K562 (cell line): ENCODE results near the gene TFE3. TPM values are rescaled to one million over a fixed set of nuclear protein-coding genes. Genes with fewer than 3 reads are reported as not detected.

Experiments used
- ELF2 ChIP-seq: fragments of 250-450 bp; sonication (Bioruptor Pico); IDR thresholded peaks from 2 replicates; pipeline ENCODE4 v1.5.0; 2021; ENCODE audit warnings: mild to moderate bottlenecking
- FOXK1 ChIP-seq: sonication (generic); formaldehyde crosslinking; IDR thresholded peaks from 2 replicates; pipeline ENCODE4 v1.8.0; 2022; ENCODE audit warnings: missing genetic modification reagents, mild to moderate bottlenecking, borderline replicate concordance
- NR4A1 ChIP-seq, 2 experiments: fragments of 250-450 bp in 1 of 2; fragments of 450-650 bp in 1 of 2; sonication (Bioruptor Pico) in 1 of 2; IDR thresholded peaks; 2 replicates each; pipeline versions ENCODE4 v1.4.0 to v1.6.1; 2016 to 2020; ENCODE audit warnings: mild to moderate bottlenecking in 2 of 2, missing compliant biosample characterization in 1 of 2, missing genetic modification characterization in 1 of 2, moderate library complexity in 1 of 2
- RBM39 ChIP-seq: fragments of 200-400 bp; formaldehyde crosslinking; optimal IDR thresholded peaks from 2 replicates; pipeline ENCODE3; 2018; ENCODE audit warnings: low read depth, low read length
- STAT5A ChIP-seq: IDR thresholded peaks from 2 replicates; pipeline ENCODE4 v1.6.1; 2012; ENCODE audit warnings: low read length, inconsistent platforms, borderline replicate concordance
- STAT5B ChIP-seq: fragments of 250-450 bp; sonication (Bioruptor Pico); IDR thresholded peaks from 2 replicates; pipeline ENCODE4 v1.8.0; 2021; ENCODE audit warnings: mild to moderate bottlenecking, inconsistent platforms
- ZNF133 ChIP-seq: fragments of 250-450 bp; sonication (Bioruptor Pico); IDR thresholded peaks from 2 replicates; pipeline ENCODE4 v1.4.0; 2020; ENCODE audit warnings: mild to moderate bottlenecking
- ZNF785 ChIP-seq: fragments of 250-450 bp; sonication (Bioruptor Pico); IDR thresholded peaks from 2 replicates; pipeline ENCODE4 v1.4.0; 2020; ENCODE audit warnings: mild to moderate bottlenecking
- polyA plus RNA-seq, 8 experiments: library from polyadenylated mRNA; depleted of rRNA in 4 of 8; stranded (reverse) in 5 of 8; unstranded in 3 of 8; fragments of >200 nt; fragmentation: Nextera tagmentation in 2 of 8; fragmentation: Illumina TruSeq in 1 of 8; extraction: Ambion mirVana in 2 of 8; extraction: Trizol in 1 of 8; gene quantifications; 2 replicates each; pipeline versions ENCODE4 v1.2.1 to v1.2.3, GENCODE V29; 2011 to 2014; ENCODE audit warnings: inconsistent platforms in 1 of 8, missing spikeins in 1 of 8
- total RNA-seq, 7 experiments: library from RNA; depleted of rRNA in 6 of 7; stranded (reverse); fragments of >200 nt in 6 of 7; fragmentation: Illumina TruSeq in 2 of 7; extraction: Trizol in 2 of 7; gene quantifications; 2 replicates each; pipeline versions ENCODE4 v1.2.1 to v1.2.3, GENCODE V29; 2011 to 2021; ENCODE audit warnings: low replicate concordance in 1 of 7
- TF ChIP-seq, protein P1 (sequence below): sonication (generic); formaldehyde crosslinking; IDR thresholded peaks from 2 replicates; pipeline ENCODE4 v1.8.0; 2022; ENCODE audit warnings: mild to moderate bottlenecking, missing genetic modification reagents, borderline replicate concordance
- TF ChIP-seq, protein P2 (sequence below): fragments of 250-450 bp; sonication (Bioruptor Pico); IDR thresholded peaks from 2 replicates; pipeline ENCODE4 v1.5.1; 2021; ENCODE audit warnings: mild to moderate bottlenecking
- TF ChIP-seq, protein P3 (sequence below): sonication (generic); formaldehyde crosslinking; IDR thresholded peaks from 2 replicates; pipeline ENCODE4 v1.8.0; 2023; ENCODE audit warnings: mild to moderate bottlenecking, missing genetic modification reagents
- TF ChIP-seq, protein P4 (sequence below), 2 experiments: IDR thresholded peaks; 2 replicates each; pipeline ENCODE4 v1.6.1; 2011; ENCODE audit warnings: borderline replicate concordance in 1 of 2, control low read depth in 1 of 2, low read depth in 1 of 2, low read length in 1 of 2, mild to moderate bottlenecking in 1 of 2, mixed read lengths in 1 of 2, moderate library complexity in 1 of 2; ENCODE audit not compliant: insufficient read depth in 1 of 2, insufficient read length in 1 of 2, poor library complexity in 1 of 2, severe bottlenecking in 1 of 2; ENCODE audit errors: extremely low read depth in 1 of 2
- TF ChIP-seq, protein P5 (sequence below): sonication (generic); formaldehyde crosslinking; IDR thresholded peaks from 2 replicates; pipeline ENCODE4 v1.8.0; 2022; ENCODE audit warnings: mild to moderate bottlenecking, missing genetic modification reagents
- TF ChIP-seq, protein P6 (sequence below), 2 experiments: fragments of 250-450 bp in 1 of 2; fragments of 450-650 bp in 1 of 2; sonication (Bioruptor Pico) in 1 of 2; IDR thresholded peaks; 2 replicates each; pipeline versions ENCODE4 v1.6.1 to v1.8.0; 2016 to 2021; ENCODE audit warnings: mild to moderate bottlenecking in 2 of 2, moderate library complexity in 2 of 2, missing compliant biosample characterization in 1 of 2, missing genetic modification characterization in 1 of 2
- TF ChIP-seq, protein P7 (sequence below): fragments of 250-450 bp; sonication (Bioruptor Pico); IDR thresholded peaks from 2 replicates; pipeline ENCODE4 v1.8.0; 2021; ENCODE audit warnings: moderate library complexity, mild to moderate bottlenecking, inconsistent platforms

The TFE3 gene
- total and polyA plus RNA-seq, 9 of the 15 experiments (the other 6 are each of a cell fraction or from before 2014, with no cell fraction given): 1.9 to 20.3 (median 11.9) TPM

DNA sequence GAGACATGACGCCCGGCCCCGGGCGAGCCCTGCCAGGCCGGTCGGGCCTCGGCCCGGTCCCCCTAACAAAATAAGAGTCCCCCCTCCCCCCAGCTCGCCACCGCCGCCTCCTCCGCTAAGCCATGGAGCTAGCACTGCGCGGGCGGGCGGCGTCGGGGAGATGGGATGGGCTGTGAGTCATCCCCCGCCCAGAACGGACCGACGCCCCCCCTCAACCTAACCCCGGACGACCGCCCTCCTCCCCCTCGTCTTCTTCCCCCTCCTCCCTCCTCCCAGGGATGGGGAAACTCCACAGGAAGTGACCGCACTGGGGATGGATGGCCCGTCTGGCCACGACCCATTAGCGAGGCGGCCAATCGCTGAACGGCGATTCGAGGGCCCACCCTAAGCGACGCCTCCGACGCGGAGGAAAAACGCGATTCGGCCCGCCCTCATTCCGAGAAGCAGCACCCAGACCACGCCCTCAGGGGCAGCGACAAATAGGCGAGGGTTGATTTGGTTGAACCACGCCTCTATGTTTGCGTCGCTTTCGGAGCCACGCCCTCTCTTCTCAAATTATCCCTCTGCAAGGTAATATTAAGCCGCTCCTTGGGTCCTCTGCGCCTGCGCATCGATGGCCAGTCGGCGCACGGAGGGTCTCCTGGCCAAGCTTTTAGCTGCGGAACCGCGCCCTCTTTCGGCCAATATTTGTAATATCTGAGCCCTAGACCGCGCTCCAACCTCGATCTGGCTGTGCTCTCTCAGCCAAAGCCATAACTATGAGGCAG, at the start of gene TFE3 (continued):
- TF ChIP-seq, protein P1, sequence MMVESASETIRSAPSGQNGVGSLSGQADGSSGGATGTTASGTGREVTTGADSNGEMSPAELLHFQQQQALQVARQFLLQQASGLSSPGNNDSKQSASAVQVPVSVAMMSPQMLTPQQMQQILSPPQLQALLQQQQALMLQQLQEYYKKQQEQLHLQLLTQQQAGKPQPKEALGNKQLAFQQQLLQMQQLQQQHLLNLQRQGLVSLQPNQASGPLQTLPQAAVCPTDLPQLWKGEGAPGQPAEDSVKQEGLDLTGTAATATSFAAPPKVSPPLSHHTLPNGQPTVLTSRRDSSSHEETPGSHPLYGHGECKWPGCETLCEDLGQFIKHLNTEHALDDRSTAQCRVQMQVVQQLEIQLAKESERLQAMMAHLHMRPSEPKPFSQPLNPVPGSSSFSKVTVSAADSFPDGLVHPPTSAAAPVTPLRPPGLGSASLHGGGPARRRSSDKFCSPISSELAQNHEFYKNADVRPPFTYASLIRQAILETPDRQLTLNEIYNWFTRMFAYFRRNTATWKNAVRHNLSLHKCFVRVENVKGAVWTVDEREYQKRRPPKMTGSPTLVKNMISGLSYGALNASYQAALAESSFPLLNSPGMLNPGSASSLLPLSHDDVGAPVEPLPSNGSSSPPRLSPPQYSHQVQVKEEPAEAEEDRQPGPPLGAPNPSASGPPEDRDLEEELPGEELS: no peak
- TF ChIP-seq ZNF133 (CRISPR knock-in tag): no peak
- no peak for TF ChIP-seq FOXK1 (CRISPR knock-in tag)
- TF ChIP-seq, protein P2, sequence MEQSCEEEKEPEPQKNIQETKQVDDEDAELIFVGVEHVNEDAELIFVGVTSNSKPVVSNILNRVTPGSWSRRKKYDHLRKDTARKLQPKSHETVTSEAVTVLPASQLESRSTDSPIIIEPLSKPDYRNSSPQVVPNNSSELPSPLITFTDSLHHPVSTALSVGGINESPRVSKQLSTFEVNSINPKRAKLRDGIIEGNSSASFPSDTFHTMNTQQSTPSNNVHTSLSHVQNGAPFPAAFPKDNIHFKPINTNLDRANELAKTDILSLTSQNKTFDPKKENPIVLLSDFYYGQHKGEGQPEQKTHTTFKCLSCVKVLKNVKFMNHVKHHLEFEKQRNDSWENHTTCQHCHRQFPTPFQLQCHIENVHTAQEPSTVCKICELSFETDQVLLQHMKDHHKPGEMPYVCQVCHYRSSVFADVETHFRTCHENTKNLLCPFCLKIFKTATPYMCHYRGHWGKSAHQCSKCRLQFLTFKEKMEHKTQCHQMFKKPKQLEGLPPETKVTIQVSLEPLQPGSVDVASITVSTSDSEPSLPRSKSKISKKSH (CRISPR knock-in tag): no peak
- TF ChIP-seq ZNF785: no peak
- TF ChIP-seq, protein P3, sequence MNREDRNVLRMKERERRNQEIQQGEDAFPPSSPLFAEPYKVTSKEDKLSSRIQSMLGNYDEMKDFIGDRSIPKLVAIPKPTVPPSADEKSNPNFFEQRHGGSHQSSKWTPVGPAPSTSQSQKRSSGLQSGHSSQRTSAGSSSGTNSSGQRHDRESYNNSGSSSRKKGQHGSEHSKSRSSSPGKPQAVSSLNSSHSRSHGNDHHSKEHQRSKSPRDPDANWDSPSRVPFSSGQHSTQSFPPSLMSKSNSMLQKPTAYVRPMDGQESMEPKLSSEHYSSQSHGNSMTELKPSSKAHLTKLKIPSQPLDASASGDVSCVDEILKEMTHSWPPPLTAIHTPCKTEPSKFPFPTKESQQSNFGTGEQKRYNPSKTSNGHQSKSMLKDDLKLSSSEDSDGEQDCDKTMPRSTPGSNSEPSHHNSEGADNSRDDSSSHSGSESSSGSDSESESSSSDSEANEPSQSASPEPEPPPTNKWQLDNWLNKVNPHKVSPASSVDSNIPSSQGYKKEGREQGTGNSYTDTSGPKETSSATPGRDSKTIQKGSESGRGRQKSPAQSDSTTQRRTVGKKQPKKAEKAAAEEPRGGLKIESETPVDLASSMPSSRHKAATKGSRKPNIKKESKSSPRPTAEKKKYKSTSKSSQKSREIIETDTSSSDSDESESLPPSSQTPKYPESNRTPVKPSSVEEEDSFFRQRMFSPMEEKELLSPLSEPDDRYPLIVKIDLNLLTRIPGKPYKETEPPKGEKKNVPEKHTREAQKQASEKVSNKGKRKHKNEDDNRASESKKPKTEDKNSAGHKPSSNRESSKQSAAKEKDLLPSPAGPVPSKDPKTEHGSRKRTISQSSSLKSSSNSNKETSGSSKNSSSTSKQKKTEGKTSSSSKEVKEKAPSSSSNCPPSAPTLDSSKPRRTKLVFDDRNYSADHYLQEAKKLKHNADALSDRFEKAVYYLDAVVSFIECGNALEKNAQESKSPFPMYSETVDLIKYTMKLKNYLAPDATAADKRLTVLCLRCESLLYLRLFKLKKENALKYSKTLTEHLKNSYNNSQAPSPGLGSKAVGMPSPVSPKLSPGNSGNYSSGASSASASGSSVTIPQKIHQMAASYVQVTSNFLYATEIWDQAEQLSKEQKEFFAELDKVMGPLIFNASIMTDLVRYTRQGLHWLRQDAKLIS (CRISPR knock-in tag): no peak
- TF ChIP-seq ELF2 (CRISPR knock-in tag): no peak
- TF ChIP-seq, protein P4, sequence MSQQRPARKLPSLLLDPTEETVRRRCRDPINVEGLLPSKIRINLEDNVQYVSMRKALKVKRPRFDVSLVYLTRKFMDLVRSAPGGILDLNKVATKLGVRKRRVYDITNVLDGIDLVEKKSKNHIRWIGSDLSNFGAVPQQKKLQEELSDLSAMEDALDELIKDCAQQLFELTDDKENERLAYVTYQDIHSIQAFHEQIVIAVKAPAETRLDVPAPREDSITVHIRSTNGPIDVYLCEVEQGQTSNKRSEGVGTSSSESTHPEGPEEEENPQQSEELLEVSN (IDR thresholded peaks at IDR 0.05; ENCODE audit: borderline replicate concordance in 1 of 2, extremely low read depth in 1 of 2, insufficient read depth in 1 of 2, insufficient read length in 1 of 2, low read depth in 1 of 2, low read length in 1 of 2, poor library complexity in 1 of 2, severe bottlenecking in 1 of 2): peak in 1 of 2 experiments; percentile 9
- no peak for TF ChIP-seq STAT5B (CRISPR knock-in tag)
- TF ChIP-seq, protein P5, sequence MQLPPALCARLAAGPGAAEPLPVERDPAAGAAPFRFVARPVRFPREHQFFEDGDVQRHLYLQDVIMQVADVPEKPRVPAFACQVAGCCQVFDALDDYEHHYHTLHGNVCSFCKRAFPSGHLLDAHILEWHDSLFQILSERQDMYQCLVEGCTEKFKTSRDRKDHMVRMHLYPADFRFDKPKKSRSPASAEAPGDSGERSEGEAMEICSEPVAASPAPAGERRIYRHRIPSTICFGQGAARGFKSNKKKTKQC (CRISPR knock-in tag): no peak
- TF ChIP-seq, protein P6, sequence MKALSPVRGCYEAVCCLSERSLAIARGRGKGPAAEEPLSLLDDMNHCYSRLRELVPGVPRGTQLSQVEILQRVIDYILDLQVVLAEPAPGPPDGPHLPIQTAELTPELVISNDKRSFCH (CRISPR knock-in tag; IDR thresholded peaks at IDR 0.05): no peak
- TF ChIP-seq, protein P6 (tag; IDR thresholded peaks at IDR 0.05): no peak
- TF ChIP-seq, protein P7, sequence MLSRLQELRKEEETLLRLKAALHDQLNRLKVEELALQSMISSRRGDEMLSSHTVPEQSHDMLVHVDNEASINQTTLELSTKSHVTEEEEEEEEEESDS: no peak
- TF ChIP-seq STAT5A: no peak; the same call in 1 of the 2 replicates
- TF ChIP-seq NR4A1 (CRISPR knock-in tag; IDR thresholded peaks at IDR 0.05): no peak
- TF ChIP-seq NR4A1 (tag; IDR thresholded peaks at IDR 0.05): no peak
- no peak for TF ChIP-seq RBM39
